Measurements from ENCODE around the gene ABCG4. TPM values are rescaled to one million over a fixed set of nuclear protein-coding genes. Genes with fewer than 3 reads are reported as not detected.
"Not testable (repeated sequence)": the region's sequence is repeated elsewhere in the genome, so short reads cannot be mapped to it uniquely, and the experiment has no call there.

The ABCG4 gene
- total and polyA plus RNA-seq, 2 donors from 2014 or later = 0.25 to 0.52 TPM

GRCh38 chr11:119189393-119189792 lies 40.5 kb downstream of the ABCG4 start:
- TF ChIP-seq CTCF (IDR thresholded peaks at IDR 0.05; ENCODE audit: borderline replicate concordance, extremely low read depth, insufficient read depth) = no peak
- FAIRE-seq = no peak
- Histone ChIP-seq H3K4me3 (ENCODE audit: low read length in 3 of 3) (no peak overlapping the region), H3K36me3 (ENCODE audit: control insufficient read depth in 2 of 3, insufficient read depth in 3 of 3, low read length in 3 of 3) (no peaks in the 10 kb centered on the region), H3K27me3 (ENCODE audit: control insufficient read depth, insufficient read depth, low read length) (no peaks in the 10 kb centered on the region), H3K9me3 (ENCODE audit: control insufficient read depth in 2 of 3, insufficient read depth in 1 of 3, low read length in 3 of 3) (no peaks in the 10 kb centered on the region), H3K9ac (ENCODE audit: low read length in 3 of 3) (no peak overlapping the region), H3K27ac (ENCODE audit: low read depth in 2 of 2, low read length in 2 of 2) (no peak overlapping the region), H3K4me1 (ENCODE audit: control insufficient read depth in 2 of 3, insufficient read depth in 2 of 3, low read depth in 1 of 3, low read length in 3 of 3) (peaks cover 0 to 3% (median 0%) of the 10 kb centered on the region in 3 donors)
- intact Hi-C loops (cut with DNase I) = no loop called here
- peak in 1 of 5 donors; percentile 45 for DNase-seq

DNA sequence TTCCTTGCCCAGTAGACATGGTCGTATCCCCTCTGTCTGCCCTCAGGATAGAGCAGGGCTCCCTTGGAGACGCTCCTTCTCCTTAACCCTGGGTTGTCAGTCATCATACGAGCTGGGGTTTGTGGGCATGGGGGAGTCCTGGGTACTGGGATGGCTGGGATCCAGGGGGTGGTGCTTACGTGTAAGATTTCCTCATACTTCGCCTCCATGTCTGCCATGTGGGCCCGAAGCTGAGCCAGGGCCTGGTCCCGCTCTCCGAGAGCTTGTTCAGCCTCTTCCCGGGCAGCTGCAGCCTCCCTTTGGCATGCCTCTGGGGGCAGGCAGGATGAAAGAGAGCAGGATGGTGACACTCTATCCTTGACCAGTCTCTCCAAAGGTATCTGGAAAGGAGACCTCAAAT lies 41.7 kb downstream of the ABCG4 start:
- H3K4me3 ChIP-seq (ENCODE audit: low read length in 3 of 3) = no peak overlapping the region
- H3K36me3 ChIP-seq (ENCODE audit: control insufficient read depth in 2 of 3, insufficient read depth in 3 of 3, low read length in 3 of 3) = no peaks in the 10 kb centered on the region
- DNase-seq (no peak), FAIRE-seq (no peak)
- H3K27ac ChIP-seq (ENCODE audit: low read depth in 2 of 2, low read length in 2 of 2) = no peak overlapping the region
- no peak overlapping the region for H3K9ac ChIP-seq (ENCODE audit: low read length in 3 of 3)
- intact Hi-C loops (cut with DNase I) = no loop called here
- no peaks in the 10 kb centered on the region for H3K9me3 ChIP-seq (ENCODE audit: control insufficient read depth in 2 of 3, insufficient read depth in 1 of 3, low read length in 3 of 3)
- TF ChIP-seq CTCF (IDR thresholded peaks at IDR 0.05; ENCODE audit: borderline replicate concordance, extremely low read depth, insufficient read depth) = no peak
- H3K4me1 ChIP-seq (ENCODE audit: control insufficient read depth in 2 of 3, insufficient read depth in 2 of 3, low read depth in 1 of 3, low read length in 3 of 3) = peaks cover 0 to 3% (median 0%) of the 10 kb centered on the region in 3 donors
- H3K27me3 ChIP-seq (ENCODE audit: control insufficient read depth, insufficient read depth, low read length) = no peaks in the 10 kb centered on the region

DNA sequence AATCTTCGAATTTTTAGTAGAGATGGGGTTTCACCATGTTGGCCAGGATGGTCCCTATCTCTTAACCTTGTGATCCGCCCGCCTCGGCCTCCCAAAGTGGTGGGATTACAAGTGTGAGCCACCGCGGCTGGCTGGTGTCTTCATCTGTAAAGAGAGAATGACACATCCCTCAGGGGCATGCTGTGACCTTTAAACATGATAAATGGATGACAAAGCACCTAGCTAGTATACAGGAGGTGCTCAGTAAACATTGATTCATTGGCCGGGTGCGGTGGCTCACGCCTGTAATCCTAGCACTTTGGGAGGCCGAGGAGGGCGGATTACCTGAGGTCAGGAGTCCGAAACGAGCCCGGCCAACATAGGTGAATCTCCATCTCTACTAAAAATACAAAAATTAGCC lies 42.4 kb downstream of the ABCG4 start:
- DNase-seq; H3K9ac ChIP-seq (ENCODE audit: low read length in 3 of 3); H3K27ac ChIP-seq (ENCODE audit: low read depth in 2 of 2, low read length in 2 of 2); H3K36me3 ChIP-seq (ENCODE audit: control insufficient read depth in 2 of 3, insufficient read depth in 3 of 3, low read length in 3 of 3); H3K4me3 ChIP-seq (ENCODE audit: low read length in 3 of 3); H3K4me1 ChIP-seq (ENCODE audit: control insufficient read depth in 2 of 3, insufficient read depth in 2 of 3, low read depth in 1 of 3, low read length in 3 of 3); H3K9me3 ChIP-seq (ENCODE audit: control insufficient read depth in 2 of 3, insufficient read depth in 1 of 3, low read length in 3 of 3); H3K27me3 ChIP-seq (ENCODE audit: control insufficient read depth, insufficient read depth, low read length); intact Hi-C loops (cut with DNase I); FAIRE-seq: not testable (repeated sequence)

GRCh38 chr11:119192111-119192510 lies 43.3 kb downstream of the ABCG4 start:
- intact Hi-C loops (cut with DNase I) = no loop called here
- DNase-seq (no peak), FAIRE-seq (no peak)
- no peak overlapping the region for H3K4me3 ChIP-seq (ENCODE audit: low read length in 3 of 3)
- no peaks in the 10 kb centered on the region for H3K27me3 ChIP-seq (ENCODE audit: control insufficient read depth, insufficient read depth, low read length)
- no peaks in the 10 kb centered on the region for H3K4me1 ChIP-seq (ENCODE audit: control insufficient read depth in 2 of 3, insufficient read depth in 2 of 3, low read depth in 1 of 3, low read length in 3 of 3)
- no peaks in the 10 kb centered on the region for H3K36me3 ChIP-seq (ENCODE audit: control insufficient read depth in 2 of 3, insufficient read depth in 3 of 3, low read length in 3 of 3)
- no peak for TF ChIP-seq CTCF (IDR thresholded peaks at IDR 0.05; ENCODE audit: borderline replicate concordance, extremely low read depth, insufficient read depth)
- no peak overlapping the region for H3K9ac ChIP-seq (ENCODE audit: low read length in 3 of 3)
- H3K9me3 ChIP-seq (ENCODE audit: control insufficient read depth in 2 of 3, insufficient read depth in 1 of 3, low read length in 3 of 3) = no peaks in the 10 kb centered on the region
- no peak overlapping the region for H3K27ac ChIP-seq (ENCODE audit: low read depth in 2 of 2, low read length in 2 of 2)
